Stimulated activated CD4-positive, alpha-beta T cell treated with anti-CD3 and anti-CD28 coated beads, Interleukin-2, amount 100 ng/mL, for 24 hours (primary cell): Measurements from ENCODE around the gene FAM83D.
A peak's percentile ranks its signal among the peaks of the same experiment; 100 is the strongest.

ENCODE experiments used
- DNase-seq, 2 donors: peaks; one replicate each; pipeline ENCODE4 v3.0.0-alpha.2; 2020

The FAM83D gene

GRCh38 chr20:38926142-38926933, at the start of gene FAM83D:
TSS of gene FAM83D (plus strand) at chr20:38926417. CDS start at chr20:38926443, 26 bp downstream.
- DNase-seq, result peak; percentile 92 to 97

GRCh38 chr20:38877483-38877882, 48.7 kb upstream of the FAM83D start:
- no peak for DNase-seq

- DNase-seq, result no peak
Measured at GRCh38 chr20:38878866-38879265, 47.4 kb upstream of the FAM83D start.

DNA sequence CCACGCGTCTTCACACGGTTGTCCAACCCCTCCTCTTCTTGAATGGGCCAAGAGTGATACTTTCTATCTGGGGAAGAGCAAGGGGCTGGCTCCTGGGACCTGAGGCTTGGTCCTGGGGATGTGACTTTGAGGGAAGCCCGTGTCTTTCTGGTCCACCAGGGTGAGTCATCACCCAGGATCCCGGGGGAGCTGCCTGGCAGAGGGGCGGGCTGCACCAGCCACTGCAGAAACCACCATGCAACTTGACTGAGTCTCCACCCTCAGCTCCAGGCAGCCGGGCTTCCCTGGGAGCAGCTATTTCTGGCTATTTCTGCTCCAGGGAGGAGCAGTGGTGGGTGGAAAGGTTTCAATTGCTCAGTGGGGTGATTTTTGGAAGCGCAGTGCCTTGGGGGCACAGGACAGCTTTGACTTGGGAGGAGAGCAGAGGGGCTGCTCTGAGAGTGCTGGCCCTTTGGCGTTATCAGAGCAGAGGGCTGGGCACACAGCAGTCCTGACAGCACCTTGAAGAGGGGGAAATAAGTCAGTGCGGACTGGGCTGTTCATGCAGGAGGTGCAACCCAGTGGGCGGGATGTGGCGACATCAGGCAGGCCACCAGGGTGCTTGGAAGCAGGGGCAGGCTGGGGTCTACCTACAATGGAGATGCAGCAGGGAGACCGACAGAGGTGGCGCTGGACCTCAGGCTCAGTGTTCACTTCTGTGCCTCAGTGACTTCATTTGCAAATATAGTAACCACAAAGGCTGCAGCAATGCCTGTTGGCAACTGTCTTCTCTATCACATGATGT, 45.1 kb upstream of the FAM83D start:
- no peak for DNase-seq

DNA sequence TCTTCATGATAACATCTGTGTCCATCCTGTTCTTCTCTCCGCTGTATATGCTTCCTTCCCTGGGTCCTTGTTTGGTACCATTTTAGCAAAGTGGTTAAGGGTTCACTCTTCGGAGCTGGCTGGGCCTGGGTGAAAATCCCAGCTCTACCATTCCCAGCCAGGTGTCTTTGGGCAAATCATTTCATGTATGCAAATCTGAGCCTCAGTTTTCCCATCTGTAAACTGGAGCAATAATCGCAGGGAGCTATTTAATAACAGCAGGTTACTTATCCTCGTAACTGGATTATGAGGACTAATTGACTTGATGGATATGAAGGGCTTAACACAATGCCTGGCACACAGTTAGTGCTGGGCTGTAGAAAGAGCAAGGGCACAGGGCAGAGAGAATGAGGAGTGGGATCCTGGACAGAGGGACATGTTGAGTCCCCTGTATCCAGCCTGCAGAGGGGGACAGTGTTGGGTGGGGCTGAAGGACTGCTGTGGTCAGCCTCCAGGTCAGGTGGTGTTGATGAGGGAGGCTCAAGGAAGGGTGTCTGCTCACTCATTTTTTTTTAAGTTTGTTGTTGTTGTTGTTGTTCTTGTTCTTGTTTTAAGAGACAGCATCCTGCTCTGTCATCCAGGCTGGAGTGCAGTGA, 44.3 kb upstream of the FAM83D start:
- no peak for DNase-seq

DNA sequence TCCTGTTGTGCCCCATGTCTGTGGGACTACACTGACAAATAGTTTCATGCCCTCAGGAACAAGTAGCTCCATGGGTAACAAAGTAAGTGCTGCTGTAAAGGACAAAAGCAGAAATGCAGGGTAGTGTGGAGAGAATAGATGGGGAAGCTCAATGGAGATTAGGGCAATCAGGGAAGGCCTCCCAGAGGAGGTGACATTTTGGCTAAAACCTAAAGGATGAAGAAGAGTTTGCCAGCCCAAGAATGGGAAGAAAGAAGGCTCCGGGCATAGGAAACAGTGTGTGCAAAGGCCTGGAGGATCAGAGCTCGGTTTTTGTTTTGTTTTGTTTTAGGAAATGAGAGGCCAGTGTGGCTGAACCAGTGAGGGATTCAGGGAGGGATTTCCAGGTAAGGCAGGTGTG, 43.6 kb upstream of the FAM83D start:
- DNase-seq, result no peak

- no peak for DNase-seq
Measured at GRCh38 chr20:38883081-38883980, 42.9 kb upstream of the FAM83D start.

GRCh38 chr20:38883981-38884733, 42.1 kb upstream of the FAM83D start:
- DNase-seq, result no peak

DNA sequence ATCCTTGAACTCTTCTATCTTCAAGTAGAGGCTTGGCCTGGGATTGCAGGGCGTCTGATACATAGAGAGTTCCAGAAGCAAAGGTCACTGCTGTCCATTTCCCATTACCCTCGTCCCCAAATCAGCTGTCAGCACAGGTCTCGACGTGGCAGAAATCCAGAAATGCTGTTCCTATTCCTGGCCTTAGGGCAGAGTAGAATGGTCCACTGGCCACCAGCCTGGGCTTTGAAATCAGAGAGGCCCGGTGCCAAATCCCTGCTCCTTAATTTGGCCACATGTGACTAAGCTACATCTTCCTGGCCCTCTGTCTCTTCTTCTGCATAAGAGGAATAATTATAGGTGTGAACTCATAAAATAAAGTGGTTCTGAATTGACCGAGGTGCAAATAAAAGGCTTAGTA, 40.9 kb upstream of the FAM83D start:
- DNase-seq, result no peak

- no peak for DNase-seq
Measured at GRCh38 chr20:38888059-38888831, 38.0 kb upstream of the FAM83D start.

DNA sequence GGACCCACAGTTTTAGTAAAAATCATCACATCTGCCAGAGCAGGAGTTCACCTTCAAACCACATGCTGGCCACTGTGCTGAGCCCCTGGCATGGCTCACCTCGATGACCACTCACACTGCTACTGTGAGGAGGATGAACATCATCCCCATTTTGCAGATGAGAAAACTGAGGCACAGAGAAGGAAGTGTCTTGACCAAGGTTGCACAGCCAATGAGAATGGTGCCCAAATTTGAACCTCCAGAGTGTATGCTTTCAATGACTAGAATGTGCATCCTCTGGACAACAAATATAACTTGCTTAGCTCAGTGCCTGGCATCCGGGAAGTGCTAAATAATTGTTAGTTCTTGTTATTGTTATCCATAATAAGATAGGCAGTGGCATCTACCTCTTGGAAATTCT, 37.2 kb upstream of the FAM83D start:
- DNase-seq, result no peak

GRCh38 chr20:38889792-38890496, 36.3 kb upstream of the FAM83D start:
- DNase-seq, result no peak

DNA sequence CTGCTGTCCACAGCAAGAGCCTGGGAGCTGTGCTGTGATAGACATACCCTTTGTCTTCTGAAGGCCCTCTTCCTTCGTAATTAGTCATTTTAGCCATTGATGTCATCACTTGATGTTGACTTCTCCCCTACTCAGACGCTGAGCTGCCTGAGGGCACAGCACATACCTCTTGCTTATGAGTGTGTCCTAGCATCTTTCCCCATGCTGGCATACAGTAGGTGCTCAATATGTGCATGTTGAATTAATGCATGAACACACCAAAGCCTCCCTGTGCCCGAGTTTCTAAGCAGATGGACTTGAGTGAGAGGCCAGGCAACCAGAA, 35.8 kb upstream of the FAM83D start:
- no peak for DNase-seq

GRCh38 chr20:38892091-38892981, 33.9 kb upstream of the FAM83D start:
- no peak for DNase-seq

DNA sequence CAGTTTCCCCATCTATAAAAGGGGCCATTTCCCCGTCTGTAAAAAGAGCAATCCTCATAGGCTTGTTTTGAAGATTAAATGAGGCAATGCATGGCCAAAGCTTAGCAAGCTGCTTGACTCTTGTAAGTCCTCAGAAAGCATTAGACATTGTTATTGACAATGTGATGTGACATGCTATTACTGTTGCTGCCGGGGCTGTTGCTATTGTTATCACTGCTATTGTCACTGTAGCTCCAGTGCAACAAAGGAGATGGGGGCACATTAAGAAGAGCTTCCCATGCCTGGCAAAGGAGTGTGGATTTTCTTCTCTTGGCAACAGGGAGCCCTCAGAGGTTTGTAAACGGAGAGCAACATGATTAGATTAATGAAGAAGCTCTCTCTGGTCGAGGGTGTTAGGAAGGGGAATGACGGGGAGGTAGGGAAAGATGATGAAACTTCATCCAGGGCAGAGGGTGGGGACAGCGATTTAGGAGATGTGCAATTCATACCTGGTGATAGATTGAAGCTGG, 33.1 kb upstream of the FAM83D start:
- DNase-seq, result no peak

DNA sequence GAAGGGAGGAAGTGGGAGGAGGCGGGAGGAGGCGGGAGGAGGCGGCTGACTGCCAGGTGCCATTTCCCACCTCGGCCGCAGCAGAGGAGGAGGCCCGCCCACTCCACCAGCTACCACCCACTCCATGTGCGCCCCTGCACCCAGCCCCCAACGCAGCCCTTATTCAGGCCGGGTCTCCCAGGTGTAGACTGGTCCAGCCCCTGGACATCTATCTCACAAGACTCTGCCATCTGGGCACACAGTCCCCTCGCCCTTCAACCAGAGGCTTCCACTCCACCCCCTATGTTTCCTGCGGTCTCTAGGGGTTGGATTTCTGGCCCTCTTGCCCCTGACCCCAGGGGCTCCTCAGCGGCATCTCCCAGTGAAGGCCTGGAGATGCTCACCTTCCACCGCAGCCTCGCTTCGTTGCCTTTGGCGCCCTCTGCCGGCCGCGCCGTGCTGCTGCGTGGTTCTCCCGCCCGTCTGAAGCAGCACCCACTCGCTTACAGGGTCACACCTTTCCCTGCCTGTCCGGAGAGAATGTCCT, 32.6 kb upstream of the FAM83D start:
- peak; percentile 83 to 85 for DNase-seq

DNA sequence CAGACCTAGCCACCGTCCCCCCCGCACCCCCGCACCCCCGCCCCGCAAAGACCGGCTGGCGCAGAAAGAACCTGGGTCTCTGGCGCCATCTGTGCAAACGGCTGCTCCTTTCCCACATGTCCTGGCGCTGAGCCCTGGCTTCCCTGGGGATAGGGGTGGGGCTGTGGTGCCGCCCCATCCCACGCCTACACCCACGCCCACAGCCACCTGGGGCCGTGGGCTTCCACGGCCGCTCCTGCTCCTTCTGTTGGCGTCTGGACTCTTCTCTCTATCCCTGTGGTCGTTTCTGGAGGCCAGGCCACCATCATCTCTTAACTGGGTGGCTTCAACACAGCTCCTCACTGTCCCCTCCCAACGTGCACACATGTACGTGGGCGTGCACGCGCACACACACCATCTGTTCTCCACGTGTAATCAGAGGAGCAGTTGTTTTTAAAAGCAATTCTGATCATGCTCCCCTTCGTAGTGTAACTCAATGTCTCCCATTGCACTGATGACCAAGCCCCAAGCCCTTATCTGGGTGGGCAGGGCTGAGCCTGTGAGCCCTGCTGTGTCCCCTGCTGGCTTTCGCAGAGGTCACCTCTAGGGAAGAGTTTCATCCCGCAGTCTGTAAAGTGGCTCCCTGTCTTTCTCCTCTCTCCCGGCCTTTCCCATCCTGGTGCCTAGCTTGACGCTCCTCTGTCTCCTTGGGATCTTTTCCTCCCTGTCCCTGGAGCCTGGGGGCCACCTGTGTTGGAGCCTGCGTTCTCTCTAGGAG, 31.9 kb upstream of the FAM83D start:
- no peak for DNase-seq
